MCF 10A (cell line): ENCODE data around the gene MMS19. TPM values are rescaled to one million over a fixed set of nuclear protein-coding genes. Genes with fewer than 3 reads are reported as not detected.

Source experiments
- BruUV-seq: library from RNA; stranded (reverse); fragments of 400-500 nt; replicated peaks from 2 replicates; lab custom pipeline; 2021; lab: Mats Ljungman, UMichigan
- CTCF ChIA-PET: fragments of 300-600 bp; sonication (Branson Sonifier 250); formaldehyde crosslinking; extraction: SDS; loops from one replicate; lab custom pipeline; 2021; ENCODE audit warnings: antibody characterized with exemption, inconsistent platforms; lab: Yijun Ruan, JAX
- POLR2A ChIA-PET: fragments of 300-600, 350-650 bp; sonication (Branson Sonifier 250); formaldehyde crosslinking; extraction: SDS; loops from one replicate; lab custom pipeline; 2020; ENCODE audit warnings: antibody characterized with exemption, inconsistent platforms; lab: Yijun Ruan, JAX
- DNase-seq: peaks from one replicate; pipeline ENCODE4 v3.0.0-alpha.2; 2018; ENCODE audit not compliant: unreplicated experiment
- H3K27ac Mint-ChIP-seq: one replicate; pipeline ENCODE4 v1.8.0; 2022; ENCODE audit warnings: mild to moderate bottlenecking, low read depth, mixed read lengths; ENCODE audit not compliant: unreplicated experiment
- H3K27me3 Mint-ChIP-seq: one replicate; pipeline ENCODE4 v1.8.0; 2022; ENCODE audit warnings: mixed read lengths; ENCODE audit not compliant: insufficient read depth, unreplicated experiment
- H3K36me3 Mint-ChIP-seq: one replicate; pipeline ENCODE4 v1.8.0; 2022; ENCODE audit warnings: mild to moderate bottlenecking, moderate library complexity, mixed read lengths; ENCODE audit not compliant: insufficient read depth, unreplicated experiment
- H3K4me1 Mint-ChIP-seq: one replicate; pipeline ENCODE4 v1.8.0; 2022; ENCODE audit warnings: mixed read lengths; ENCODE audit not compliant: insufficient read depth, unreplicated experiment
- H3K4me3 Mint-ChIP-seq: one replicate; pipeline ENCODE4 v1.8.0; 2022; ENCODE audit warnings: mild to moderate bottlenecking, moderate library complexity, mixed read lengths; ENCODE audit not compliant: unreplicated experiment
- H3K9me3 Mint-ChIP-seq: one replicate; pipeline ENCODE4 v1.8.0; 2022; ENCODE audit warnings: mixed read lengths; ENCODE audit not compliant: unreplicated experiment
- CTCF ChIP-seq: fragments of 200-600 bp; IDR thresholded peaks from one replicate; pipeline ENCODE4 v1.8.0; 2022; ENCODE audit warnings: antibody characterized with exemption, mild to moderate bottlenecking; ENCODE audit not compliant: unreplicated experiment
- intact Hi-C: fragments of 100-400 bp; cut with micrococcal nuclease; formaldehyde crosslinking; loops from 2 replicates; pipeline ENCODE4 v1.14.1; 2022
- total RNA-seq: library from RNA; stranded (reverse); gene quantifications from 2 replicates; pipeline ENCODE4 v1.2.3, GENCODE V29; 2022

The MMS19 gene
- total RNA-seq, 1 experiment from 2014 or later: 67.0 TPM

GRCh38 chr10:97450828-97451227 lies 47.4 kb downstream of the MMS19 start:
- intact Hi-C loops: no loop called here
- peaks cover 53% of the 10 kb centered on the region for H3K36me3 Mint-ChIP-seq
- BruUV-seq: no TSS peak
- peaks cover 13% of the 10 kb centered on the region for H3K4me1 Mint-ChIP-seq
- CTCF ChIA-PET: interaction anchor here (0.9 to 1.5 kb wide), 2 partner anchors 103 to 162 kb away, joined by 3 read pairs; no protein-coding TSS in a partner anchor
- no peak for DNase-seq
- no peaks in the 10 kb centered on the region for H3K27me3 Mint-ChIP-seq
- no peak overlapping the region for H3K27ac Mint-ChIP-seq
- no peaks in the 10 kb centered on the region for H3K9me3 Mint-ChIP-seq
- TF ChIP-seq CTCF: no peak
- POLR2A ChIA-PET: no interaction called here
- H3K4me3 Mint-ChIP-seq: no peak overlapping the region

GRCh38 chr10:97445722-97446639 lies 52.2 kb downstream of the MMS19 start, which contains the start of the genes EXOSC1 and ZDHHC16:
EXOSC1 (minus strand) TSS chr10:97446006; CDS start chr10:97445985, 21 bp downstream.
ZDHHC16 (plus strand) TSS chr10:97446175; CDS start chr10:97451676, 5,501 bp downstream.
- TF ChIP-seq CTCF: no peak
- intact Hi-C loops: loop anchor here (1.0 to 10.0 kb wide), 2 partner anchors 39 to 49 kb away; partner anchors contain the start of genes MMS19 and UBTD1

GRCh38 chr10:97445357-97445721 lies 52.9 kb downstream of the MMS19 start:
- POLR2A ChIA-PET: interaction anchor here (0.6 to 3.7 kb wide), 16 partner anchors 8 to 292 kb away, joined by 3 to 34 read pairs (median 4); partner anchors contain the start of genes AVPI1, RRP12 and ZFYVE27
- no peak for DNase-seq
- Mint-ChIP-seq H3K27ac (peak overlapping the region; percentile 74), H3K4me1 (peaks cover 19% of the 10 kb centered on the region), H3K4me3 (peak overlapping the region; percentile 99), H3K9me3 (no peaks in the 10 kb centered on the region), H3K36me3 (peaks cover 32% of the 10 kb centered on the region), H3K27me3 (no peaks in the 10 kb centered on the region)
- CTCF ChIA-PET: interaction anchor here (0.5 to 2.1 kb wide), 5 partner anchors 19 to 139 kb away, joined by 3 to 9 read pairs (median 3); partner anchors contain the start of gene HOGA1
- intact Hi-C loops: loop anchor here (10.0 kb wide), 1 partner anchor 49 kb away; the partner anchor contains the start of genes MMS19 and UBTD1
- no TSS peak for BruUV-seq
- TF ChIP-seq CTCF: no peak

More at GRCh38 chr10:97445722-97446639, 52.2 kb downstream of the MMS19 start, which contains the start of the genes EXOSC1 and ZDHHC16:
- H3K27me3 Mint-ChIP-seq: no peaks in the 10 kb centered on the region
- H3K9me3 Mint-ChIP-seq: no peaks in the 10 kb centered on the region
- ChIA-PET CTCF (interaction anchor here (0.5 to 2.1 kb wide), 5 partner anchors 18 to 113 kb away, joined by 3 to 9 read pairs (median 3); no protein-coding TSS in a partner anchor), POLR2A (interaction anchor here (0.6 to 3.7 kb wide), 12 partner anchors 10 to 291 kb away, joined by 3 to 34 read pairs (median 4); partner anchors contain the start of genes AVPI1, RRP12 and ZFYVE27)
- peak within 1 kb of the TSS; percentile 99 for H3K4me3 Mint-ChIP-seq
- TSS peak; percentile 64 for BruUV-seq
- H3K36me3 Mint-ChIP-seq: peaks cover 33% of the 10 kb centered on the region
- DNase-seq: peak; percentile 97
- peak within 1 kb of the TSS; percentile 74 for H3K27ac Mint-ChIP-seq
- H3K4me1 Mint-ChIP-seq: peaks cover 25% of the 10 kb centered on the region
